GM12875 (cell line): Measurements from ENCODE around the gene ERCC1.
A peak's percentile ranks its signal among the peaks of the same experiment; 100 is the strongest.

Experiments used
- H3K4me3 ChIP-seq: one replicate; pipeline ENCODE4 v1.5.1; 2011; ENCODE audit warnings: low read depth, low read length, control low read depth
- TF ChIP-seq, protein P1 (sequence below): IDR thresholded peaks from 2 replicates; pipeline ENCODE4 v1.5.1; 2011; ENCODE audit warnings: low read depth, mild to moderate bottlenecking, control low read depth, inconsistent platforms, low read length, moderate library complexity, borderline replicate concordance; ENCODE audit not compliant: insufficient read depth

The ERCC1 gene

DNA sequence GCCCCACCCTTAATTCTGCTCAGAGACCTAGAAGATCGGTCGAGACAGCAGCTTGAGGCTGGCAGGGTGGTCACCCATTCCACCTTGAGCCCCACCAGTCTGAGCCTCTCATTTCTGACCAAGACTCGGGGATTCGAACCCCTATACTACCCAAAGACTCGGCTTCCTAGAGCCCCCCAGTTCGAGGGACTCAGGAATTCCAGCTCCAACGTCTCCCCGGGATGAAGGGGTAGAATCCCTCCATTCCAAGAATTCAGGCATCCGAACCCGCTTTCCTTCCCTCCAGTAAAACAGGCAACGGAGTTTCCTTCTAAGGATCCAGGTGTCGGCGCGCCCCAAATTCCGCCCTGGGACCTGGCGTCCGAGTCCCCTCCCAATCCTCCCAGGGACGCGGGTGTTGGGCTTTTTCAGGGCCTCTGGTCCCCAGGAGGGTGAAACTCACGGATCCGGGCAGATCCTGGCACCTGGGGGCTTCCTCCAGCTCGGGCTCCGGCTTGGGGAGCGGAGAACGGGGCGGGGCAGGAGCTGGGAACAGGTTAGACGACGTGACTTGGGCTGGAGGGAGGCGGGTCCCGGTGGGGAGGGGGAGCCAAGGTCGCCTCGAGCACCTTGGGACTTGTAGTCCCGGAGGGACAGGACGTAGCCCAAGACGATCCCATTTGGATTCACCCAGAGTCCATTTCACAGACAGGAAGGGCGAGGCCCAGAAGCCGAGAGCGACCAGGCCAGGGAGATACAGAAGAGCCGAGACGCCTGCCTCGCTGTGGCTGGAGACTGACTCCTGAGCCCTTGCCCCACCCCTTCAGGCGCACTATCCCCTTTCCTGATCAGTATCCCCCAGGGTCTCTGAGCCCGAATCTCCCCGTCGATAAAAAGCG is 18.9 kb downstream of the ERCC1 start, which contains the start of gene PPP1R13L:
TSS of gene PPP1R13L (minus strand) at position 513 of the 878 bp plus-strand sequence. CDS start 6,751 bp downstream, outside the sequence.
- peak within 1 kb of the TSS; percentile 82 for H3K4me3 ChIP-seq
- TF ChIP-seq, protein P1, sequence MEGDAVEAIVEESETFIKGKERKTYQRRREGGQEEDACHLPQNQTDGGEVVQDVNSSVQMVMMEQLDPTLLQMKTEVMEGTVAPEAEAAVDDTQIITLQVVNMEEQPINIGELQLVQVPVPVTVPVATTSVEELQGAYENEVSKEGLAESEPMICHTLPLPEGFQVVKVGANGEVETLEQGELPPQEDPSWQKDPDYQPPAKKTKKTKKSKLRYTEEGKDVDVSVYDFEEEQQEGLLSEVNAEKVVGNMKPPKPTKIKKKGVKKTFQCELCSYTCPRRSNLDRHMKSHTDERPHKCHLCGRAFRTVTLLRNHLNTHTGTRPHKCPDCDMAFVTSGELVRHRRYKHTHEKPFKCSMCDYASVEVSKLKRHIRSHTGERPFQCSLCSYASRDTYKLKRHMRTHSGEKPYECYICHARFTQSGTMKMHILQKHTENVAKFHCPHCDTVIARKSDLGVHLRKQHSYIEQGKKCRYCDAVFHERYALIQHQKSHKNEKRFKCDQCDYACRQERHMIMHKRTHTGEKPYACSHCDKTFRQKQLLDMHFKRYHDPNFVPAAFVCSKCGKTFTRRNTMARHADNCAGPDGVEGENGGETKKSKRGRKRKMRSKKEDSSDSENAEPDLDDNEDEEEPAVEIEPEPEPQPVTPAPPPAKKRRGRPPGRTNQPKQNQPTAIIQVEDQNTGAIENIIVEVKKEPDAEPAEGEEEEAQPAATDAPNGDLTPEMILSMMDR: no peak

DNA sequence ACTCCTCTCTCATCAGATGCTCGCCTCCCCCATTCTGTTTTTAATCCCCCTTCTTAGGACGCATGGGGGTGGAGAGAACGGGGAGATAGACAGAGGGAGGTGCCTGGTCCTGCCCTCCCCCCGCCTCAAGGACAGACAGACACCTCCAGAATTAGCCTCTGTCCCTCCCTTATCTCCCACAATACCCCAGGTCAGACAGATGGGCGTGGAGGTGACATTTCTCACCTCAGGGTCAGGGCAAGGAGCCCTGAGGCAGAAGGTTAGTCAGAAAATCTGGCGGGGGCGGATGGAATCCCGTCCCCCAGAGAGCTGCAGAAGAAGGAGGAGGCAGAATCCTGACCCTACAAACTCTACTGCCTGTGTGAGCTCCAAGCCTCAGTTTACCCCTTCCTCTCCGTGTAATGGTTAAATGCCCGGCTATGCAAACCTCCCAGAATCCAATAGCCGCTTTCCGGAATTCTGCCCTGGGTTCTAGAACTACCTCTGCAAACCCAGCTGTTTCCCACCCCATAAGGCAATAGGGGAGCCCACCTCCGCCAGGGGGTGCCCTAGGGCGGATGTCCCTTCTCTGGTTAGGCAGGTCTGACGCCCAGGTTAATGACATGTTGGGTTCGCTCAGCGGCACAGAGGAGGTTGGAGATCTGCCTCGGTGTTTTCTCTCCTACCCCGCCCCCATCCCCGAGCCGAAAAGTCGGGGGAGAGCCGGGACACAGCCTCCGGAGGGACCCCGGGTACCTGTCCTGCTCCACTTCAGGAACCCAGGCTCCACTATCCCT is 19.7 kb downstream of the ERCC1 start:
- peak overlapping the region; percentile 82 for H3K4me3 ChIP-seq
- TF ChIP-seq, protein P1: peak; percentile 79

GRCh38 chr19:45403272-45403671 is 20.4 kb downstream of the ERCC1 start:
- no peak overlapping the region for H3K4me3 ChIP-seq
- TF ChIP-seq, protein P1: no peak

DNA sequence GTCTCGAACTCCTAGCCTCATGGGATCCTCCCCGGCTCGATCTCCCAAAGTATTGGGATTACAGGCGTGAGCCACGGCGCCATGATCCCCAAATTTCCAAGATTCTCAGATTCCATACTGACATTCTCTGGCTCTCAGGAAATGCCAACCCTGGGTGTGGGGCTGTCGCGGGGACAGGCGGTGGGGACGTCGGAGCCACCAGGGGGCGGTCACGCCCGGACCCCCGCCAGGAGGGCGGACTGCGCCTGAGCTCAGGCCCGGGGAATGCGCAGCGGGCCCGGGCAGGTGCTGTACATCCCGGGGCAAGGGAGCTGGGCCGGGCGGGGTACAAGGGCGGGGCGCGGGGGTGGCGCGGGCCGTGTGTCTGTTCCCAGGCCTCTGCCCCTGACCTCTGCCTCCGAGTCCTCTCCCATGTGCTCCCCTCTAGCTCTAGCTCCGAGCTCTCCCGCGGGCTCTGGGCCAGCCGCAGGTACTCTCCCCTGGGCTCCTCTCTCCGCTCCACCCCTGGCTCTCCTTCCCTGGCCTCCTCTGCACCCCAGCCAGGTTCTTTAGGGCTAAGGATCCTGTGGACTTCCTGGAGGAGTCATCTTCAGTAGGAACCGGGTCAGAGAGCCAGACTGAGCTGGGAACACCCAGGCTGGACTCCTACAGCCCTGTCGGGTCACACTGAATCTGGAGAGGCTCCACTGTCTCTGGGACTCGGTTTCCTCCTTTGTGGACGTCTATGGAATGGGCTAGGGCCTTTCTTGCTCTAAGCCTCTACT is 21.2 kb downstream of the ERCC1 start:
- TF ChIP-seq, protein P1: peak; percentile 55; the same call in 1 of the 2 replicates
- H3K4me3 ChIP-seq: no peak overlapping the region

- no peak overlapping the region for H3K4me3 ChIP-seq
- TF ChIP-seq, protein P1: no peak
Observed at GRCh38 chr19:45401815-45402214, 21.9 kb downstream of the ERCC1 start.

DNA sequence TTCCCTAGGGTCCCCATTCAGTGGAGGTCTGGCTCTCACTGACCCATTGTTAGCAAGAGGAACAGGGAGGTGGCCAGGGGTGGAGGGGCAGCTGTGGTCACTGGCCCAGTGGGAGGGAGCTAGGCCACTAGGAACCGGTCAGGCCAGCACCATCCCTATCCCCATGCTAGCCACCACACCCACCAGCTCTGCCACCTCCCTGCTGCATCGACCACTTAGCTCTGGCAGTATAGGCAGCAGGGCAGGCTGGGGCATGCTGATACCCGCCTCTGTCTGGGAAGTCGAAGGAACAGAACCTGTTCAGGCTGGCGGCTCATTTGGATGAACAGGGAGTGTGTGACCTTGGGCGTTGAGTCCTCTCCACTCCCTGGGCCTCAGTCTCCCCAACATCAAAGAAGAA is 23.5 kb downstream of the ERCC1 start:
- TF ChIP-seq, protein P1: no peak
- H3K4me3 ChIP-seq: no peak overlapping the region
